K562 (cell line): ENCODE measurements around the gene DMAC2L. TPM values are rescaled to one million over a fixed set of nuclear protein-coding genes. Genes with fewer than 3 reads are reported as not detected.

Source experiments
- CEBPG ChIP-seq, 3 experiments: fragments of 200-800 bp in 1 of 3; sonication (Bioruptor generic) in 1 of 3; sonication (generic) in 1 of 3; formaldehyde crosslinking in 1 of 3; IDR thresholded peaks in 2 of 3; conservative IDR thresholded peaks in 1 of 3; 2 replicates each; pipeline versions ENCODE4 v1.6.1 to v1.8.0; 2016 to 2022; ENCODE audit warnings: missing compliant biosample characterization in 2 of 3, missing genetic modification characterization in 2 of 3, mild to moderate bottlenecking in 1 of 3, missing genetic modification reagents in 1 of 3
- CHCHD3 ChIP-seq: fragments of 250-450 bp; sonication (Bioruptor Pico); IDR thresholded peaks from 2 replicates; pipeline ENCODE4 v2.1.2; 2022; ENCODE audit warnings: mild to moderate bottlenecking
- COPS2 ChIP-seq: fragments of 450-650 bp; conservative IDR thresholded peaks from 2 replicates; pipeline ENCODE4 v1.6.1; 2016; ENCODE audit warnings: mild to moderate bottlenecking, moderate library complexity
- HMG20B ChIP-seq: fragments of 250-450 bp; sonication (Bioruptor Pico); IDR thresholded peaks from 2 replicates; pipeline ENCODE4 v1.5.0; 2021; ENCODE audit warnings: mild to moderate bottlenecking
- KDM2B ChIP-seq: fragments of 250-450 bp; sonication (Bioruptor Pico); IDR thresholded peaks from 2 replicates; pipeline ENCODE4 v1.8.0; 2021; ENCODE audit warnings: mild to moderate bottlenecking, moderate library complexity
- MBD2 ChIP-seq: sonication (generic); IDR thresholded peaks from 2 replicates; pipeline ENCODE4 v1.6.1; 2016; ENCODE audit warnings: low read depth, borderline replicate concordance
- MEF2A ChIP-seq: IDR thresholded peaks from 2 replicates; pipeline ENCODE4 v1.6.1; 2011; ENCODE audit warnings: low read depth, mild to moderate bottlenecking, low read length, moderate library complexity; ENCODE audit not compliant: control insufficient read depth
- NELFE ChIP-seq: IDR thresholded peaks from 2 replicates; pipeline ENCODE4 v1.6.1; 2011; ENCODE audit warnings: mild to moderate bottlenecking; ENCODE audit not compliant: insufficient read depth, insufficient read length
- NRF1 ChIP-seq, 2 experiments: fragments of 450-650 bp; IDR thresholded peaks in 1 of 2; conservative IDR thresholded peaks in 1 of 2; 2 replicates each; pipeline ENCODE4 v1.6.1; 2014; ENCODE audit warnings: mild to moderate bottlenecking in 2 of 2
- SRSF7 ChIP-seq: fragments of 200-400 bp; formaldehyde crosslinking; optimal IDR thresholded peaks from 2 replicates; pipeline ENCODE3; 2017; ENCODE audit warnings: mild to moderate bottlenecking, low read depth, low read length
- TAL1 ChIP-seq: fragments of 450-650 bp; IDR thresholded peaks from 2 replicates; pipeline ENCODE4 v1.6.1; 2016; ENCODE audit warnings: mild to moderate bottlenecking
- ZFPM2 ChIP-seq: fragments of 250-450 bp; sonication (Bioruptor Pico); IDR thresholded peaks from 2 replicates; pipeline ENCODE4 v1.5.1; 2022; ENCODE audit warnings: mild to moderate bottlenecking
- ZNF143 ChIP-seq: sonication (generic); formaldehyde crosslinking; IDR thresholded peaks from 2 replicates; pipeline ENCODE4 v1.9.0; 2022; ENCODE audit warnings: mild to moderate bottlenecking, missing genetic modification reagents
- ZNF174 ChIP-seq: fragments of 250-450 bp; sonication (Bioruptor Pico); IDR thresholded peaks from 2 replicates; pipeline ENCODE4 v1.4.0; 2020; ENCODE audit warnings: mild to moderate bottlenecking
- ZNF175 ChIP-seq: fragments of 200-800 bp; sonication (Bioruptor generic); IDR thresholded peaks from 2 replicates; pipeline ENCODE4 v1.6.1; 2016; ENCODE audit warnings: low read depth, mild to moderate bottlenecking, missing genetic modification characterization, missing compliant biosample characterization
- ZNF77 ChIP-seq: fragments of 250-450 bp; sonication (Bioruptor Pico); IDR thresholded peaks from 2 replicates; pipeline ENCODE4 v1.5.0; 2020
- polyA plus RNA-seq, 8 experiments: library from polyadenylated mRNA; depleted of rRNA in 4 of 8; stranded (reverse) in 5 of 8; unstranded in 3 of 8; fragments of >200 nt; fragmentation: Nextera tagmentation in 2 of 8; fragmentation: Illumina TruSeq in 1 of 8; extraction: Ambion mirVana in 2 of 8; extraction: Trizol in 1 of 8; gene quantifications; 2 replicates each; pipeline versions ENCODE4 v1.2.1 to v1.2.3, GENCODE V29; 2011 to 2014; ENCODE audit warnings: inconsistent platforms in 1 of 8, missing spikeins in 1 of 8
- total RNA-seq, 7 experiments: library from RNA; depleted of rRNA in 6 of 7; stranded (reverse); fragments of >200 nt in 6 of 7; fragmentation: Illumina TruSeq in 2 of 7; extraction: Trizol in 2 of 7; gene quantifications; 2 replicates each; pipeline versions ENCODE4 v1.2.1 to v1.2.3, GENCODE V29; 2011 to 2021; ENCODE audit warnings: low replicate concordance in 1 of 7
- TF ChIP-seq, protein P1 (sequence below): fragments of 450-650 bp; conservative IDR thresholded peaks from 2 replicates; pipeline ENCODE4 v1.6.1; 2016; ENCODE audit warnings: missing genetic modification characterization, low read depth, mild to moderate bottlenecking, control low read depth, missing compliant biosample characterization
- TF ChIP-seq, protein P2 (sequence below): sonication (generic); formaldehyde crosslinking; IDR thresholded peaks from 2 replicates; pipeline ENCODE4 v1.8.1; 2023; ENCODE audit warnings: mild to moderate bottlenecking, missing genetic modification reagents
- TF ChIP-seq, protein P3 (sequence below), 2 experiments: fragments of 450-650 bp in 1 of 2; IDR thresholded peaks; 2 replicates each; pipeline ENCODE4 v1.6.1; 2011 to 2017; ENCODE audit warnings: low read depth in 2 of 2, antibody characterized with exemption in 1 of 2, borderline replicate concordance in 1 of 2, low read length in 1 of 2, mild to moderate bottlenecking in 1 of 2, mixed read lengths in 1 of 2; ENCODE audit not compliant: control insufficient read depth in 1 of 2

Gene DMAC2L
- total and polyA plus RNA-seq, 9 of the 15 experiments (the other 6 are each of a cell fraction or from before 2014, with no cell fraction given) = 4.0 to 37.2 (median 9.3) TPM

DNA sequence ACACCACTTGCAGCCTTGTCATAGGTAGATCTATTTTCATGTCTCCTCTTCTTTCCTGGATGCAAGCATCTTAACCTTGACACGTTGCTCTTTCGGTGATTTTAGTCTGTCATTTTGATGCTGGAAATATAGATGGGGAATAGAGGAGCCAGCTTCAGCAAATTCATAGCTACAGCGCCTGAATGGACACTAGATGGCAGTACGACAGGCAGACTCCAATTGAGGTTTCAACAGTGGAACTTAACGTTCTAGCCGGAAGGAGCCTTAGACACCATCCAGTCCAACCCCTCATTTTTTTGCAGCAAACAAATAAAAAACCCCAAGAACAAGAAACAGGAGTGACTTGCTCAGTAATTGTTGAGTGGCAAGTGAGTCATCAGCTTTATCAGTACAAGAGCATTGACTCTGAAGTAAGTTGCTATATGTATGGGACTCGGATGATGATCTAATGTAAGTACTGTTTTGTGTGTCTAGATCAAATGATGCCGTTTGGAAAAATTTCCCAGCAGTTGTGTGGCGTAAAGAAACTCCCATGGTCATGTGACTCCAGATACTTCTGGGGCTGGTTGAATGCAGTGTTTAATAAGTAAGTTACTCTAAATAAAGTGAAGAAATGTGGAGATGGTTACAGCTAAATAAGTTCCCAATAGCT, 9.0 kb downstream of the DMAC2L start (continued):
- TF ChIP-seq ZNF175 (CRISPR knock-in tag) (no peak), CEBPG (CRISPR knock-in tag; IDR thresholded peaks at IDR 0.05) (no peak), CEBPG (tag; conservative IDR thresholded peaks at IDR 0.05 in 1 of 2, IDR thresholded peaks at IDR 0.05 in 1 of 2) (no peak), COPS2 (no peak), TAL1 (peak; percentile 32), KDM2B (no peak), MBD2 (no peak), ZNF174 (CRISPR knock-in tag) (no peak), ZFPM2 (CRISPR knock-in tag) (no peak), NRF1 (conservative IDR thresholded peaks at IDR 0.05 in 1 of 2, IDR thresholded peaks at IDR 0.05 in 1 of 2) (no peak), HMG20B (no peak), ZNF143 (CRISPR knock-in tag) (no peak), SRSF7 (no peak), ZNF77 (CRISPR knock-in tag) (no peak), NELFE (no peak), MEF2A (no peak), CHCHD3 (CRISPR knock-in tag) (no peak)
- TF ChIP-seq, protein P1, sequence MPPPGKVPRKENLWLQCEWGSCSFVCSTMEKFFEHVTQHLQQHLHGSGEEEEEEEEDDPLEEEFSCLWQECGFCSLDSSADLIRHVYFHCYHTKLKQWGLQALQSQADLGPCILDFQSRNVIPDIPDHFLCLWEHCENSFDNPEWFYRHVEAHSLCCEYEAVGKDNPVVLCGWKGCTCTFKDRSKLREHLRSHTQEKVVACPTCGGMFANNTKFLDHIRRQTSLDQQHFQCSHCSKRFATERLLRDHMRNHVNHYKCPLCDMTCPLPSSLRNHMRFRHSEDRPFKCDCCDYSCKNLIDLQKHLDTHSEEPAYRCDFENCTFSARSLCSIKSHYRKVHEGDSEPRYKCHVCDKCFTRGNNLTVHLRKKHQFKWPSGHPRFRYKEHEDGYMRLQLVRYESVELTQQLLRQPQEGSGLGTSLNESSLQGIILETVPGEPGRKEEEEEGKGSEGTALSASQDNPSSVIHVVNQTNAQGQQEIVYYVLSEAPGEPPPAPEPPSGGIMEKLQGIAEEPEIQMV (tag) = no peak
- TF ChIP-seq, protein P2, sequence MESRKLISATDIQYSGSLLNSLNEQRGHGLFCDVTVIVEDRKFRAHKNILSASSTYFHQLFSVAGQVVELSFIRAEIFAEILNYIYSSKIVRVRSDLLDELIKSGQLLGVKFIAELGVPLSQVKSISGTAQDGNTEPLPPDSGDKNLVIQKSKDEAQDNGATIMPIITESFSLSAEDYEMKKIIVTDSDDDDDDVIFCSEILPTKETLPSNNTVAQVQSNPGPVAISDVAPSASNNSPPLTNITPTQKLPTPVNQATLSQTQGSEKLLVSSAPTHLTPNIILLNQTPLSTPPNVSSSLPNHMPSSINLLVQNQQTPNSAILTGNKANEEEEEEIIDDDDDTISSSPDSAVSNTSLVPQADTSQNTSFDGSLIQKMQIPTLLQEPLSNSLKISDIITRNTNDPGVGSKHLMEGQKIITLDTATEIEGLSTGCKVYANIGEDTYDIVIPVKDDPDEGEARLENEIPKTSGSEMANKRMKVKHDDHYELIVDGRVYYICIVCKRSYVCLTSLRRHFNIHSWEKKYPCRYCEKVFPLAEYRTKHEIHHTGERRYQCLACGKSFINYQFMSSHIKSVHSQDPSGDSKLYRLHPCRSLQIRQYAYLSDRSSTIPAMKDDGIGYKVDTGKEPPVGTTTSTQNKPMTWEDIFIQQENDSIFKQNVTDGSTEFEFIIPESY = no peak
- TF ChIP-seq, protein P3, sequence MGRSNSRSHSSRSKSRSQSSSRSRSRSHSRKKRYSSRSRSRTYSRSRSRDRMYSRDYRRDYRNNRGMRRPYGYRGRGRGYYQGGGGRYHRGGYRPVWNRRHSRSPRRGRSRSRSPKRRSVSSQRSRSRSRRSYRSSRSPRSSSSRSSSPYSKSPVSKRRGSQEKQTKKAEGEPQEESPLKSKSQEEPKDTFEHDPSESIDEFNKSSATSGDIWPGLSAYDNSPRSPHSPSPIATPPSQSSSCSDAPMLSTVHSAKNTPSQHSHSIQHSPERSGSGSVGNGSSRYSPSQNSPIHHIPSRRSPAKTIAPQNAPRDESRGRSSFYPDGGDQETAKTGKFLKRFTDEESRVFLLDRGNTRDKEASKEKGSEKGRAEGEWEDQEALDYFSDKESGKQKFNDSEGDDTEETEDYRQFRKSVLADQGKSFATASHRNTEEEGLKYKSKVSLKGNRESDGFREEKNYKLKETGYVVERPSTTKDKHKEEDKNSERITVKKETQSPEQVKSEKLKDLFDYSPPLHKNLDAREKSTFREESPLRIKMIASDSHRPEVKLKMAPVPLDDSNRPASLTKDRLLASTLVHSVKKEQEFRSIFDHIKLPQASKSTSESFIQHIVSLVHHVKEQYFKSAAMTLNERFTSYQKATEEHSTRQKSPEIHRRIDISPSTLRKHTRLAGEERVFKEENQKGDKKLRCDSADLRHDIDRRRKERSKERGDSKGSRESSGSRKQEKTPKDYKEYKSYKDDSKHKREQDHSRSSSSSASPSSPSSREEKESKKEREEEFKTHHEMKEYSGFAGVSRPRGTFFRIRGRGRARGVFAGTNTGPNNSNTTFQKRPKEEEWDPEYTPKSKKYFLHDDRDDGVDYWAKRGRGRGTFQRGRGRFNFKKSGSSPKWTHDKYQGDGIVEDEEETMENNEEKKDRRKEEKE (IDR thresholded peaks at IDR 0.05; ENCODE audit: borderline replicate concordance in 1 of 2, control insufficient read depth in 1 of 2, low read depth in 2 of 2, low read length in 1 of 2) = no peak
